ENCODE data around the gene TRABD2A. TPM values are rescaled to one million over a fixed set of nuclear protein-coding genes. Genes with fewer than 3 reads are reported as not detected.
"Not testable (repeated sequence)": the region's sequence is repeated elsewhere in the genome, so short reads cannot be mapped to it uniquely, and the experiment has no call there.

The TRABD2A gene
- total and polyA plus RNA-seq, 2 of the 13 experiments (the other 11 are each of a cell fraction or from before 2014, with no cell fraction given), result 0.15 TPM; not detected in 1

DNA sequence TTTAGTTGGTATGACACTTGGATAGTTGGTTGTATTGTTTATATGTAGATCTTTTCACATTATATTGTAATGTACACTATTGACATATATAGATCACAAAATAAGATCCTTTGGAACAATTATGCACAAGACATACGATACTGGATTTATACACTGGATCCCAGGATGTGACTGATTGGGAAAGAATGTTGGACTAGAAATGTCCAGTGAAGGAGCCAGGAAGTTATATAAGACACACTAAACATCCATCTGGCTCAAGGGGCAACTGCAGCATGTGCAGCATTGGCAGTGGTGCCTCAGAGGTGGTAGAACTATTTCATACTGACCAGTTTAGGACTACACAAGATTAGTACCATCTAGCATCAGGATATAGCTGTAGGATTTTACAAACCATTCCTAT, 104.9 kb downstream of the TRABD2A start (continued):
- TF ChIP-seq, protein P1, sequence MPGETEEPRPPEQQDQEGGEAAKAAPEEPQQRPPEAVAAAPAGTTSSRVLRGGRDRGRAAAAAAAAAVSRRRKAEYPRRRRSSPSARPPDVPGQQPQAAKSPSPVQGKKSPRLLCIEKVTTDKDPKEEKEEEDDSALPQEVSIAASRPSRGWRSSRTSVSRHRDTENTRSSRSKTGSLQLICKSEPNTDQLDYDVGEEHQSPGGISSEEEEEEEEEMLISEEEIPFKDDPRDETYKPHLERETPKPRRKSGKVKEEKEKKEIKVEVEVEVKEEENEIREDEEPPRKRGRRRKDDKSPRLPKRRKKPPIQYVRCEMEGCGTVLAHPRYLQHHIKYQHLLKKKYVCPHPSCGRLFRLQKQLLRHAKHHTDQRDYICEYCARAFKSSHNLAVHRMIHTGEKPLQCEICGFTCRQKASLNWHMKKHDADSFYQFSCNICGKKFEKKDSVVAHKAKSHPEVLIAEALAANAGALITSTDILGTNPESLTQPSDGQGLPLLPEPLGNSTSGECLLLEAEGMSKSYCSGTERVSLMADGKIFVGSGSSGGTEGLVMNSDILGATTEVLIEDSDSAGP (CRISPR knock-in tag; IDR thresholded peaks at IDR 0.05; ENCODE audit: borderline replicate concordance), result no peak
- no peak for TF ChIP-seq TBP (CRISPR knock-in tag; IDR thresholded peaks at IDR 0.05)

DNA sequence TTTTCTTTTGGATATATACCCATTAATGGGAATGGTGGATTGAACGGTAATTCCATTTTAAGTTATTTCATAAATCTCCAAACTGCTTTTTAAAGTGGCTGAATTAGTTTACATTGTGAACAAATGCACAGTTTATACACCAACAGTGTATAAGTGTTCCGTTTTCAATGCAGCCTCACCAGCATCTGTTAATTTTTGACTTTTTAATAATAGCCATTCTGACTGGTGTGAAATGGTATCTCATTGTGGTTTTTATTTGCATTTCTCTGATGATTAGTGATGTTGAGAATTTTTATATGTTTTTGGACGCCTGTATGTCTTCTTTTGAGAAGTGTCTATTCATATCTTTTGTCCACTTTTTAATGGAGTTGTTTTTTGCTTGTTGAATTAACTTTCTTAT, 107.3 kb downstream of the TRABD2A start:
- POLR2A ChIA-PET; CTCF ChIA-PET (ENCODE audit: low intra/inter-chr PET ratio, low total read pairs): not testable (repeated sequence)

More for the DNA sequence above, 107.3 kb downstream of the TRABD2A start:
- FAIRE-seq; in situ Hi-C loops (cut with HindIII; ENCODE audit: extremely low pct_ligation_motif_present, low pct_unique_long_range_greater_than_20kb); DNase-seq (ENCODE audit: low spot score); H3K4me3 ChIP-seq (replicated peaks in 1 of 3; ENCODE audit: insufficient read depth in 1 of 3, low read depth in 2 of 3, low read length in 3 of 3); H3K27ac ChIP-seq (ENCODE audit: extremely low read length, insufficient read depth, low read length); H3K27me3 ChIP-seq (ENCODE audit: control insufficient read depth in 1 of 2, insufficient read depth in 2 of 2, low read length in 2 of 2); ATAC-seq; intact Hi-C loops (cut with micrococcal nuclease; ENCODE audit: unreplicated experiment); H3K36me3 ChIP-seq (replicated peaks in 1 of 2; ENCODE audit: control insufficient read depth in 1 of 2, insufficient read depth in 2 of 2, low read length in 2 of 2); H3K9ac ChIP-seq (ENCODE audit: insufficient read depth, low read depth, low read length); BruUV-seq (replicated peaks); H3K4me2 ChIP-seq (ENCODE audit: low read depth, low read length); H3K4me1 ChIP-seq (ENCODE audit: insufficient read depth, low read length); H2AFZ ChIP-seq (ENCODE audit: low read length); H4K20me1 ChIP-seq (ENCODE audit: insufficient read depth, low read length); H3K79me2 ChIP-seq (ENCODE audit: insufficient read depth, low read length): not testable (repeated sequence)
- WGBS (ENCODE audit: low lambda C conversion rate), result 2% methylated on average over 3 of the region's 3 CpGs
- peaks cover 24% of the 10 kb centered on the region for H3K9me3 ChIP-seq (ENCODE audit: low read length)

Other genes starting within 250 kb of the TRABD2A start
- 708 and 754 TPM in 2 replicates for gene TMSB10, start 24.6 kb upstream of the TRABD2A start, total RNA-seq (2016; rRNA removed; fragmentation: Illumina TruSeq; extraction: Trizol)
- gene TMSB10, start 24.6 kb upstream of the TRABD2A start, polyA plus RNA-seq (2011; rRNA removed), result 528 and 665 TPM in 2 replicates
- 62.1 and 64.6 TPM in 2 replicates for gene KCMF1, start 90.1 kb upstream of the TRABD2A start, total RNA-seq (2016; rRNA removed; fragmentation: Illumina TruSeq; extraction: Trizol)
- 84.0 and 116 TPM in 2 replicates for gene KCMF1, start 90.1 kb upstream of the TRABD2A start, polyA plus RNA-seq (2011; rRNA removed)